GM23338 (cell line): Measurements from ENCODE around the gene ERF. TPM values are rescaled to one million over a fixed set of nuclear protein-coding genes. Genes with fewer than 3 reads are reported as not detected.

Experiments
- ATAC-seq: fragments of 200-7000 bp; cut with Tn5 transposase; 3 replicates; pipeline ENCODE4 v1.9.1; 2020
- DNase-seq: peaks from one replicate; pipeline ENCODE4 v3.0.0-alpha.2; 2015; ENCODE audit warnings: low spot score
- H2AFZ ChIP-seq: fragments of 200-600 bp; sonication (generic); 2 replicates; pipeline ENCODE4 v1.8.0; 2016; ENCODE audit warnings: antibody characterized with exemption, mild to moderate bottlenecking, moderate library complexity
- H3F3A ChIP-seq: fragments of 200-600 bp; sonication (generic); replicated peaks from 2 replicates; pipeline ENCODE4 v1.8.0; 2017; ENCODE audit warnings: antibody characterized with exemption, mixed run types, low read depth
- H3K27ac ChIP-seq: fragments of 200-600 bp; sonication (generic); 2 replicates; pipeline ENCODE4 v1.6.1; 2016; ENCODE audit warnings: low read depth
- H3K27me3 ChIP-seq: fragments of 200-600 bp; sonication (generic); 2 replicates; pipeline ENCODE4 v1.8.0; 2016; ENCODE audit warnings: mild to moderate bottlenecking, mixed run types, moderate library complexity; ENCODE audit not compliant: insufficient read depth
- H3K36me3 ChIP-seq: fragments of 200-600 bp; sonication (generic); 2 replicates; pipeline ENCODE4 v1.8.0; 2016; ENCODE audit warnings: mild to moderate bottlenecking; ENCODE audit not compliant: insufficient read depth
- H3K4me1 ChIP-seq: fragments of 200-600 bp; sonication (generic); 2 replicates; pipeline ENCODE4 v1.8.0; 2016; ENCODE audit warnings: mild to moderate bottlenecking, moderate library complexity; ENCODE audit not compliant: insufficient read depth
- H3K4me2 ChIP-seq: fragments of 200-600 bp; sonication (generic); 2 replicates; pipeline ENCODE4 v1.7.1; 2017; ENCODE audit warnings: mixed run types
- H3K4me3 ChIP-seq: fragments of 200-600 bp; sonication (generic); 2 replicates; pipeline ENCODE4 v1.6.1; 2016; ENCODE audit warnings: mixed run types
- H3K79me2 ChIP-seq: fragments of 200-600 bp; sonication (generic); replicated peaks from 2 replicates; pipeline ENCODE4 v1.8.0; 2017; ENCODE audit warnings: mild to moderate bottlenecking; ENCODE audit not compliant: insufficient read depth
- H3K9me2 ChIP-seq: fragments of 200-600 bp; sonication (generic); 2 replicates; pipeline ENCODE4 v1.8.0; 2017; ENCODE audit not compliant: insufficient read depth
- H4K20me1 ChIP-seq: fragments of 200-600 bp; sonication (generic); replicated peaks from 2 replicates; pipeline ENCODE4 v1.8.0; 2017; ENCODE audit warnings: mild to moderate bottlenecking; ENCODE audit not compliant: insufficient read depth
- H3K27ac Mint-ChIP-seq: 2 replicates; pipeline ENCODE4 v1.8.0; 2020; ENCODE audit warnings: inconsistent platforms, mild to moderate bottlenecking, moderate library complexity, mixed read lengths
- H3K27me3 Mint-ChIP-seq: 3 replicates; pipeline ENCODE4 v1.8.0; 2022; ENCODE audit warnings: low read depth, mild to moderate bottlenecking, moderate library complexity, mixed read lengths, inconsistent platforms; ENCODE audit not compliant: insufficient read depth, poor library complexity
- H3K36me3 Mint-ChIP-seq: 3 replicates; pipeline ENCODE4 v1.8.0; 2021; ENCODE audit warnings: low read depth, mild to moderate bottlenecking, inconsistent platforms, moderate library complexity, mixed read lengths
- H3K4me1 Mint-ChIP-seq: 3 replicates; pipeline ENCODE4 v1.8.0; 2020; ENCODE audit warnings: mild to moderate bottlenecking, inconsistent platforms, mixed read lengths
- H3K4me3 Mint-ChIP-seq: 3 replicates; pipeline ENCODE4 v1.8.0; 2021; ENCODE audit warnings: moderate library complexity, mild to moderate bottlenecking, inconsistent platforms, mixed read lengths
- H3K9me3 Mint-ChIP-seq: 3 replicates; pipeline ENCODE4 v1.8.0; 2020; ENCODE audit warnings: moderate library complexity, mild to moderate bottlenecking, inconsistent platforms, mixed read lengths
- ETS1 ChIP-seq: IDR thresholded peaks from 2 replicates; pipeline ENCODE4 v1.6.1; 2016; ENCODE audit warnings: antibody characterized with exemption
- EZH2 ChIP-seq: fragments of 200-600 bp; sonication (generic); IDR thresholded peaks from one replicate; pipeline ENCODE4 v1.8.0; 2017; ENCODE audit warnings: antibody characterized with exemption, mild to moderate bottlenecking, low read depth; ENCODE audit not compliant: unreplicated experiment
- JUNB ChIP-seq: IDR thresholded peaks from one replicate; pipeline ENCODE4 v1.6.1; 2016; ENCODE audit warnings: antibody characterized with exemption; ENCODE audit not compliant: unreplicated experiment
- NANOG ChIP-seq: IDR thresholded peaks from 2 replicates; pipeline ENCODE4 v1.6.1; 2016; ENCODE audit warnings: antibody characterized with exemption, borderline replicate concordance
- POLR2AphosphoS5 ChIP-seq: IDR thresholded peaks from 2 replicates; pipeline ENCODE4 v1.6.1; 2016; ENCODE audit warnings: antibody characterized with exemption, low read depth
- polyA plus RNA-seq: library from polyadenylated mRNA; unstranded; fragments of >200 nt; fragmentation: Nextera tagmentation; extraction: Ambion mirVana; gene quantifications from 2 replicates; pipeline ENCODE4 v1.2.1, GENCODE V29; 2016
- total RNA-seq: library from RNA; depleted of rRNA; stranded (reverse); fragments of >200 nt; shearing (Covaris generic); gene quantifications from 2 replicates; pipeline ENCODE4 v1.2.3, GENCODE V29; 2014
- TF ChIP-seq, protein P1 (sequence below), 2 experiments: fragments of 200-600 bp in 1 of 2; sonication (generic) in 1 of 2; conservative IDR thresholded peaks; 2 replicates each; pipeline versions ENCODE4 v1.5.1 to v1.6.1; 2016 to 2017; ENCODE audit warnings: antibody characterized with exemption in 2 of 2, low read depth in 2 of 2, mild to moderate bottlenecking in 2 of 2, moderate library complexity in 1 of 2
- TF ChIP-seq, protein P2 (sequence below): fragments of 250-450 bp; sonication (Bioruptor Pico); IDR thresholded peaks from 2 replicates; pipeline ENCODE4 v1.5.0; 2020; ENCODE audit warnings: mild to moderate bottlenecking, moderate library complexity
- TF ChIP-seq, protein P3 (sequence below): IDR thresholded peaks from one replicate; pipeline ENCODE4 v1.6.1; 2018; ENCODE audit warnings: antibody characterized with exemption; ENCODE audit not compliant: unreplicated experiment

Gene ERF
- total and polyA plus RNA-seq, 2 experiments from 2014 or later = 29.4 to 49.4 TPM

- no peaks in the 10 kb centered on the region for H3K79me2 ChIP-seq
- H3K27me3 ChIP-seq = no peaks in the 10 kb centered on the region
- no peaks in the 10 kb centered on the region for H3K9me2 ChIP-seq
- H4K20me1 ChIP-seq = peaks cover 11% of the 10 kb centered on the region; the same call in 1 of the 2 replicates
- H3K27me3 Mint-ChIP-seq = peaks cover 16% of the 10 kb centered on the region
- no peak overlapping the region for H2AFZ ChIP-seq
- no peak overlapping the region for H3K4me2 ChIP-seq
- no peak overlapping the region for H3K27ac ChIP-seq
- H3K4me1 ChIP-seq = peaks cover 6% of the 10 kb centered on the region; the same call in 1 of the 2 replicates
- TF ChIP-seq NANOG (no peak), POLR2AphosphoS5 (no peak; the same call in 1 of the 2 replicates), ETS1 (no peak; the same call in 1 of the 2 replicates), EZH2 (no peak), JUNB (no peak)
- TF ChIP-seq, protein P1, sequence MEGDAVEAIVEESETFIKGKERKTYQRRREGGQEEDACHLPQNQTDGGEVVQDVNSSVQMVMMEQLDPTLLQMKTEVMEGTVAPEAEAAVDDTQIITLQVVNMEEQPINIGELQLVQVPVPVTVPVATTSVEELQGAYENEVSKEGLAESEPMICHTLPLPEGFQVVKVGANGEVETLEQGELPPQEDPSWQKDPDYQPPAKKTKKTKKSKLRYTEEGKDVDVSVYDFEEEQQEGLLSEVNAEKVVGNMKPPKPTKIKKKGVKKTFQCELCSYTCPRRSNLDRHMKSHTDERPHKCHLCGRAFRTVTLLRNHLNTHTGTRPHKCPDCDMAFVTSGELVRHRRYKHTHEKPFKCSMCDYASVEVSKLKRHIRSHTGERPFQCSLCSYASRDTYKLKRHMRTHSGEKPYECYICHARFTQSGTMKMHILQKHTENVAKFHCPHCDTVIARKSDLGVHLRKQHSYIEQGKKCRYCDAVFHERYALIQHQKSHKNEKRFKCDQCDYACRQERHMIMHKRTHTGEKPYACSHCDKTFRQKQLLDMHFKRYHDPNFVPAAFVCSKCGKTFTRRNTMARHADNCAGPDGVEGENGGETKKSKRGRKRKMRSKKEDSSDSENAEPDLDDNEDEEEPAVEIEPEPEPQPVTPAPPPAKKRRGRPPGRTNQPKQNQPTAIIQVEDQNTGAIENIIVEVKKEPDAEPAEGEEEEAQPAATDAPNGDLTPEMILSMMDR (conservative IDR thresholded peaks at IDR 0.05; ENCODE audit: low read depth in 2 of 2) = no peak
- TF ChIP-seq, protein P2, sequence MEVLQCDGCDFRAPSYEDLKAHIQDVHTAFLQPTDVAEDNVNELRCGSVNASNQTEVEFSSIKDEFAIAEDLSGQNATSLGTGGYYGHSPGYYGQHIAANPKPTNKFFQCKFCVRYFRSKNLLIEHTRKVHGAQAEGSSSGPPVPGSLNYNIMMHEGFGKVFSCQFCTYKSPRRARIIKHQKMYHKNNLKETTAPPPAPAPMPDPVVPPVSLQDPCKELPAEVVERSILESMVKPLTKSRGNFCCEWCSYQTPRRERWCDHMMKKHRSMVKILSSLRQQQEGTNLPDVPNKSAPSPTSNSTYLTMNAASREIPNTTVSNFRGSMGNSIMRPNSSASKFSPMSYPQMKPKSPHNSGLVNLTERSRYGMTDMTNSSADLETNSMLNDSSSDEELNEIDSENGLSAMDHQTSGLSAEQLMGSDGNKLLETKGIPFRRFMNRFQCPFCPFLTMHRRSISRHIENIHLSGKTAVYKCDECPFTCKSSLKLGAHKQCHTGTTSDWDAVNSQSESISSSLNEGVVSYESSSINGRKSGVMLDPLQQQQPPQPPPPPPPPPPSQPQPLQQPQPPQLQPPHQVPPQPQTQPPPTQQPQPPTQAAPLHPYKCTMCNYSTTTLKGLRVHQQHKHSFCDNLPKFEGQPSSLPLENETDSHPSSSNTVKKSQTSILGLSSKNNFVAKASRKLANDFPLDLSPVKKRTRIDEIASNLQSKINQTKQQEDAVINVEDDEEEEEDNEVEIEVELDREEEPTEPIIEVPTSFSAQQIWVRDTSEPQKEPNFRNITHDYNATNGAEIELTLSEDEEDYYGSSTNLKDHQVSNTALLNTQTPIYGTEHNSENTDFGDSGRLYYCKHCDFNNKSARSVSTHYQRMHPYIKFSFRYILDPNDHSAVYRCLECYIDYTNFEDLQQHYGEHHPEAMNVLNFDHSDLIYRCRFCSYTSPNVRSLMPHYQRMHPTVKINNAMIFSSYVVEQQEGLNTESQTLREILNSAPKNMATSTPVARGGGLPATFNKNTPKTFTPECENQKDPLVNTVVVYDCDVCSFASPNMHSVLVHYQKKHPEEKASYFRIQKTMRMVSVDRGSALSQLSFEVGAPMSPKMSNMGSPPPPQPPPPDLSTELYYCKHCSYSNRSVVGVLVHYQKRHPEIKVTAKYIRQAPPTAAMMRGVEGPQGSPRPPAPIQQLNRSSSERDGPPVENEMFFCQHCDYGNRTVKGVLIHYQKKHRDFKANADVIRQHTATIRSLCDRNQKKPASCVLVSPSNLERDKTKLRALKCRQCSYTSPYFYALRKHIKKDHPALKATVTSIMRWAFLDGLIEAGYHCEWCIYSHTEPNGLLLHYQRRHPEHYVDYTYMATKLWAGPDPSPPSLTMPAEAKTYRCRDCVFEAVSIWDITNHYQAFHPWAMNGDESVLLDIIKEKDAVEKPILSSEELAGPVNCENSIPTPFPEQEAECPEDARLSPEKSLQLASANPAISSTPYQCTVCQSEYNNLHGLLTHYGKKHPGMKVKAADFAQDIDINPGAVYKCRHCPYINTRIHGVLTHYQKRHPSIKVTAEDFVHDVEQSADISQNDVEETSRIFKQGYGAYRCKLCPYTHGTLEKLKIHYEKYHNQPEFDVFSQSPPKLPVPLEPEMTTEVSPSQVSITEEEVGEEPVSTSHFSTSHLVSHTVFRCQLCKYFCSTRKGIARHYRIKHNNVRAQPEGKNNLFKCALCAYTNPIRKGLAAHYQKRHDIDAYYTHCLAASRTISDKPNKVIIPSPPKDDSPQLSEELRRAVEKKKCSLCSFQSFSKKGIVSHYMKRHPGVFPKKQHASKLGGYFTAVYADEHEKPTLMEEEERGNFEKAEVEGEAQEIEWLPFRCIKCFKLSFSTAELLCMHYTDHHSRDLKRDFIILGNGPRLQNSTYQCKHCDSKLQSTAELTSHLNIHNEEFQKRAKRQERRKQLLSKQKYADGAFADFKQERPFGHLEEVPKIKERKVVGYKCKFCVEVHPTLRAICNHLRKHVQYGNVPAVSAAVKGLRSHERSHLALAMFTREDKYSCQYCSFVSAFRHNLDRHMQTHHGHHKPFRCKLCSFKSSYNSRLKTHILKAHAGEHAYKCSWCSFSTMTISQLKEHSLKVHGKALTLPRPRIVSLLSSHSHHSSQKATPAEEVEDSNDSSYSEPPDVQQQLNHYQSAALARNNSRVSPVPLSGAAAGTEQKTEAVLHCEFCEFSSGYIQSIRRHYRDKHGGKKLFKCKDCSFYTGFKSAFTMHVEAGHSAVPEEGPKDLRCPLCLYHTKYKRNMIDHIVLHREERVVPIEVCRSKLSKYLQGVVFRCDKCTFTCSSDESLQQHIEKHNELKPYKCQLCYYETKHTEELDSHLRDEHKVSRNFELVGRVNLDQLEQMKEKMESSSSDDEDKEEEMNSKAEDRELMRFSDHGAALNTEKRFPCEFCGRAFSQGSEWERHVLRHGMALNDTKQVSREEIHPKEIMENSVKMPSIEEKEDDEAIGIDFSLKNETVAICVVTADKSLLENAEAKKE (CRISPR knock-in tag) = no peak
- TF ChIP-seq, protein P3, sequence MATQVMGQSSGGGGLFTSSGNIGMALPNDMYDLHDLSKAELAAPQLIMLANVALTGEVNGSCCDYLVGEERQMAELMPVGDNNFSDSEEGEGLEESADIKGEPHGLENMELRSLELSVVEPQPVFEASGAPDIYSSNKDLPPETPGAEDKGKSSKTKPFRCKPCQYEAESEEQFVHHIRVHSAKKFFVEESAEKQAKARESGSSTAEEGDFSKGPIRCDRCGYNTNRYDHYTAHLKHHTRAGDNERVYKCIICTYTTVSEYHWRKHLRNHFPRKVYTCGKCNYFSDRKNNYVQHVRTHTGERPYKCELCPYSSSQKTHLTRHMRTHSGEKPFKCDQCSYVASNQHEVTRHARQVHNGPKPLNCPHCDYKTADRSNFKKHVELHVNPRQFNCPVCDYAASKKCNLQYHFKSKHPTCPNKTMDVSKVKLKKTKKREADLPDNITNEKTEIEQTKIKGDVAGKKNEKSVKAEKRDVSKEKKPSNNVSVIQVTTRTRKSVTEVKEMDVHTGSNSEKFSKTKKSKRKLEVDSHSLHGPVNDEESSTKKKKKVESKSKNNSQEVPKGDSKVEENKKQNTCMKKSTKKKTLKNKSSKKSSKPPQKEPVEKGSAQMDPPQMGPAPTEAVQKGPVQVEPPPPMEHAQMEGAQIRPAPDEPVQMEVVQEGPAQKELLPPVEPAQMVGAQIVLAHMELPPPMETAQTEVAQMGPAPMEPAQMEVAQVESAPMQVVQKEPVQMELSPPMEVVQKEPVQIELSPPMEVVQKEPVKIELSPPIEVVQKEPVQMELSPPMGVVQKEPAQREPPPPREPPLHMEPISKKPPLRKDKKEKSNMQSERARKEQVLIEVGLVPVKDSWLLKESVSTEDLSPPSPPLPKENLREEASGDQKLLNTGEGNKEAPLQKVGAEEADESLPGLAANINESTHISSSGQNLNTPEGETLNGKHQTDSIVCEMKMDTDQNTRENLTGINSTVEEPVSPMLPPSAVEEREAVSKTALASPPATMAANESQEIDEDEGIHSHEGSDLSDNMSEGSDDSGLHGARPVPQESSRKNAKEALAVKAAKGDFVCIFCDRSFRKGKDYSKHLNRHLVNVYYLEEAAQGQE = no peak
- H3K4me1 Mint-ChIP-seq = peaks cover 23% of the 10 kb centered on the region
- H3K36me3 ChIP-seq = peaks cover 4% of the 10 kb centered on the region; the same call in 1 of the 2 replicates
- DNase-seq (peak; percentile 61), ATAC-seq (peak; percentile 21)
- peaks cover 41% of the 10 kb centered on the region for H3K36me3 Mint-ChIP-seq
- H3K4me3 Mint-ChIP-seq = peak overlapping the region; percentile 22; the same call in 1 of the 3 replicates
- peak overlapping the region; percentile 67 for H3K27ac Mint-ChIP-seq
- H3K9me3 Mint-ChIP-seq = no peaks in the 10 kb centered on the region
- peaks cover 11% of the 10 kb centered on the region for H3F3A ChIP-seq
- no peak overlapping the region for H3K4me3 ChIP-seq
Observed at GRCh38 chr19:42291435-42291810, 36.5 kb upstream of the ERF start.
